ENCODE results near the gene SMYD2. TPM values are rescaled to one million over a fixed set of nuclear protein-coding genes. Genes with fewer than 3 reads are reported as not detected.

The SMYD2 gene
- total and polyA plus RNA-seq, 10 of the 15 experiments (the other 5 are each of a cell fraction or from before 2014, with no cell fraction given) = 8.3 to 55.7 (median 26.4) TPM

DNA sequence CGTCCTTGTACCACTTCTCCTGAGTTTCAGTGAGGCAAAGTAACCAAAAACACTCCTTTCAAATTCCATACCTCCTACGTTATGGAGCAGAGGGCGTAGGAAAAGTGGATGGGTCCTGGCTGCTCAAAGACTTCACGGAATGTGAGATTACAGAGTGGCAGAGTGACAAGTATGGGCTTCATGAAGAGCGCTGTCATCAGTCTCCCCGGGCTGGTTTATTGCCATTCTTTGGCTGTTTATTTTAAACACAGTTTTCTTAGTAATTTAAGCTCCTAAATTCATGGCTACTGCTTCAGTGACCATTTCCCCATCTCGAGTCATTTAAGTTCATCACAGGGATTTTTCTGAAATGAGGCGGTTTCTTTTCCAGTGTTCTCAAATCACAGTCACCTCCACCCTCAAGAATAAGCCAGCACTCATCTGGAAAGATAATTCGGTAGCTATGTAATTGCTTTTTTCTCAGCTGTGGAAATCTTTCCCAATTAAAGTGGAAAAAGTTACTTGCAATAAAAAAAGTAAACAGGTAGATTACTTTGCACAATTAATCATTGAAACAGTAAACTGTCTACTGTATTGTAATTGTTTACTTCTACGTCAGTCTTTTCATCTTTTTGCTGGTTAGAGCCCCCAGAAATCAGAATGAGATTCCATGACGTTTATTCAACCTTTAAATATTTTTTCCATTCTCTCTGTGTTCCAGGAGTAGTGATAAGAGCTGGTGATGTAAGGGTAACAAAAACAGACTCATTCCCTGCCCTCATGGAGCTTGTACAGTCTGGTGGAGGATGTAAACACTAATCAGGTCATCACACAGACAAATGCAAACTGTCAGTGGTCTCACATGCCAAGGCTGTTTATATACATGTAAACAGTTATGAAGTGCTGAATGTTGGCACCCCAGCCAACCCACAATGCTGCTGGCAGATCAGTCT is 3.0 kb upstream of the SMYD2 start:
- Histone ChIP-seq H3K4me1 (ENCODE audit: control insufficient read depth, insufficient read depth, low read length) (no peaks in the 10 kb centered on the region; the same call in 1 of the 2 replicates), H3K9ac (ENCODE audit: control insufficient read depth, insufficient read depth, low read length) (no peak overlapping the region), H3K79me2 (ENCODE audit: control insufficient read depth, insufficient read depth, low read length) (peaks cover 15% of the 10 kb centered on the region), H3K27me3 (replicated peaks in 1 of 2; ENCODE audit: control insufficient read depth in 2 of 2, insufficient read depth in 2 of 2, low read length in 1 of 2) (no peaks in the 10 kb centered on the region), H3K27ac (ENCODE audit: control insufficient read depth, insufficient read depth) (no peak overlapping the region), H3K4me2 (ENCODE audit: control insufficient read depth, insufficient read depth) (no peak overlapping the region), H3K36me3 (ENCODE audit: control insufficient read depth in 2 of 2, insufficient read depth in 2 of 2, low read length in 1 of 2) (no peaks in the 10 kb centered on the region), H3K9me3 (replicated peaks; ENCODE audit: control insufficient read depth, insufficient read depth, low read length) (no peaks in the 10 kb centered on the region; the same call in 2 of the 3 replicates), H3K4me3 (no peak overlapping the region), H2AFZ (ENCODE audit: control insufficient read depth, low read depth, low read length) (no peak overlapping the region), H4K20me1 (ENCODE audit: control insufficient read depth, insufficient read depth) (no peaks in the 10 kb centered on the region)
- intact Hi-C loops (cut with micrococcal nuclease; ENCODE audit: unreplicated experiment) (no loop called here), in situ Hi-C loops (cut with MboI) (no loop called here)
- DNase-seq (ENCODE audit: low read depth, low spot score) (no peak), FAIRE-seq (no peak), ATAC-seq (no peak)
- ChIA-PET RAD21 (ENCODE audit: unreplicated experiment) (interaction anchor here (0.6 to 2.2 kb wide), 2 partner anchors 17 to 278 kb away, joined by 3 to 10 read pairs; no protein-coding TSS in a partner anchor), CTCF (interaction anchor here (1.1 to 6.6 kb wide), 5 partner anchors 10 to 308 kb away, joined by 3 to 47 read pairs (median 7); no protein-coding TSS in a partner anchor), POLR2A (no interaction called here), SMC1A (ENCODE audit: uncharacterized antibody, unreplicated experiment) (interaction anchor here (0.7 to 3.1 kb wide), 4 partner anchors 44 to 99 kb away, joined by 3 to 11 read pairs (median 4); no protein-coding TSS in a partner anchor)
- BruUV-seq (replicated peaks) = no TSS peak
- no peak for TF ChIP-seq FOS (IDR thresholded peaks at IDR 0.05; ENCODE audit: borderline replicate concordance, extremely low read depth, insufficient read length)
- no peak for TF ChIP-seq SPI1 (IDR thresholded peaks at IDR 0.05; ENCODE audit: borderline replicate concordance, insufficient read depth, low read depth, low read length)
- TF ChIP-seq CEBPB (IDR thresholded peaks at IDR 0.05; ENCODE audit: borderline replicate concordance in 1 of 2, low read depth in 2 of 2, low read length in 2 of 2) = no peak
- TF ChIP-seq, protein P1, sequence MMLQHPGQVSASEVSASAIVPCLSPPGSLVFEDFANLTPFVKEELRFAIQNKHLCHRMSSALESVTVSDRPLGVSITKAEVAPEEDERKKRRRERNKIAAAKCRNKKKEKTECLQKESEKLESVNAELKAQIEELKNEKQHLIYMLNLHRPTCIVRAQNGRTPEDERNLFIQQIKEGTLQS (IDR thresholded peaks at IDR 0.05; ENCODE audit: borderline replicate concordance, extremely low read depth, low read depth, low read length) = no peak
- no peak for TF ChIP-seq ZNF274 (IDR thresholded peaks at IDR 0.05; ENCODE audit: insufficient read depth, insufficient read length)
- 87% methylated on average over 11 of the region's 11 CpGs for WGBS (ENCODE audit: insufficient coverage, insufficient replicate concordance, low lambda C conversion rate, missing lambda C conversion rate)

All from GM12878 (cell line).